HG03460 (cell line): Measurements from ENCODE around the gene NRXN3.

Experiments
- ATAC-seq: cut with Tn5 transposase; IDR thresholded peaks from one replicate; pipeline ENCODE4 v1.9.1; 2021; ENCODE audit not compliant: unreplicated experiment

Gene NRXN3

DNA sequence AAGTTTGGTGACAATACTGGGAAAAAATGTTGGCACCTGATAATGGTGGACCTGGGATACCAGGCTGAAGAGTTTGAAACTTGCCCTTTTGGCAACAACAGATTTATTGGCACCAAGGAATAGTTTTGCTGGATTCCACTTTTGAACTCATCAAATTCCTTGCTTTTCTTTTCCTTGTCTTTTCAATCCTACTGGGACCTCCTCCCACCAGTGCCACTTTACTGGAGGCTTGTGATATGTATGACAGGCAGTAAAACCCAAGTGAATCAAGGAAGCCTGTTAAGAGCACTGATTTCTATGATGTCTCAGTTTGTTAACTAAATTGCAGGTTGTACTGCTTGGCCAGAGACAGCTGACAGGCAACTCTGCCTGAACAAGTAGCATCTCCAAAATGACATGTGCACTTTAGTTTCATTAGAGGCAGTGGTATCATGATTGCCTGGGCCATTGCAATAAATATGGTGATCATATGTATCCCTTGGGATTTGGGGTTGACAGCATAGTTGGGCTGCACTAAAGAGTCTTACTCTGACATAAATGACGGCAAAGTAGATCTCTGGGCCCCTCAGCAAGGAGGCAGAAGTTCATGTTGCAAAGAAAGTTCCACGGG is 1475.7 kb downstream of the NRXN3 start:
- no peak for ATAC-seq

DNA sequence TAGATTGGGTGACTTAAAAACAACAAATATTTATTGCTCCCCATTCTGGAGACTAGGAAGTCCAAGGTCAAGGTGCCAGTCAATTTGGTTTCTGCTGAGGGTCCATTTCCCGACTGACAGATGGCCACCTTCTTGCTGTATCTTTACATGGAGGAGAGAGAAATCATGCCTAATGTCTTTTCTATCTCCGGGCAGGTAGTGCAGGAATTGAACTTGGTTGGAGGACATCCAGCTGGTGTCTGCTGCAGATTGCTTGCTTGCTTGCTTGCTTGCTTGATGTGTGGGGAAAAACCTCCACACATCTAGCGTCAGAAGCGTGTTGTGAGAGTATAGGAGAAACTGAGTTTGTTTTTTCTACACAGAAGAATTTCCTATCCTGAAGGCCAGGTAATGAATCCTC is 1479.7 kb downstream of the NRXN3 start:
- ATAC-seq = no peak

DNA sequence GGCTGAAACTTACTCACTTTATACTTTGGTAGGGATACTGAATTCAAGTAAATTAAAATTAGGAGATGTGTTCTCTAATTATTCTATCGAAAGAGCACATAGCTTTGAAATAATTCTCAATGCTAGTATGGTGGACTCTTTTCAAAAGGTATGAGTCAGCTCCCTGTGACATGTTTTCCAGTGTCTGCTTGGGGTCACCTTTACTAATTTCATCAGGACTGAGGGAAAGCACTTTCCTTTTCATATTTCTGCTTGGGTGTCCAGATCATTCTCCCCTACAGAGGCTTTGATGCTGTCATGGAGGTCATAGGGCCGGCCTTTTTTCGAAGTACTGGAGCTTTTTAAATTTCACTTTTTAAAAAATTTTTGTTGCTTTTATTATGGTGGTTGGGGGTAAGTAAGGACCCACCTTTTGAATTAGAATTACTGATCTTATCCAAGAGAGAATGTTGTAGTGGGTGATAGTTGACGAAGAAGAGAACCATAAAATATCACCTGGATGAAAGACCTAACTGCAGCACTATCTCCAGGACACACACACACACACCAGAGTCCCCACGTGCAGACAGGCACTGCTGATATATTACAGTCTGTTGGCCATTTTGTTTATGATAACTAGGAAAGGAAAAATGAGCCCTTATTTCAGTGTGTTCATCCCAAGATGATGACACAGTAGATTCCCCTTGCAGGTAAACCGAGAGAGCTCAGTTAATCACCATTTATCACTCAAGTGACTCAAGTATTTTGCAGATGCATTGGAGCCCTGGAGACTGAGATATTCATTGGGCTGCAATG is 1482.5 kb downstream of the NRXN3 start:
- ATAC-seq = no peak

DNA sequence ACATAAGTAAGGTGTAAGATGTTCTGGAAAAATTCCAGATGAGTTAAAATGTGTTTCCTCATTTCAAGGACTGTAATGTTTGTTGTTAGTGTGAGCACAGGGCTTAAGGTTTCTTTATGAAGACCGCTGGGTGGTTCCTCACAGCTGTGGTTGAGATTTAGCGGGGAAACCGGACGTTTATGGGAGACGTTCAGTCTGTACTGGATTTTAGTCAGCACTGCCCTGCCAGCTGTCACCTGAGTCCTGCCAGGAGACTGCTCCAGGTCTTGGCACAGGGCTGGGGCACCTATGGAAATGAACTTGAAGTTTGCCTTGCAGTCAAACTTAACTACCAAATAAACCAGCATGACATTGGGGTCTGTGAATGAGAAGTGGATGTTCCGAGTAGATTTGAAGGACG is 1485.9 kb downstream of the NRXN3 start:
- ATAC-seq = no peak

DNA sequence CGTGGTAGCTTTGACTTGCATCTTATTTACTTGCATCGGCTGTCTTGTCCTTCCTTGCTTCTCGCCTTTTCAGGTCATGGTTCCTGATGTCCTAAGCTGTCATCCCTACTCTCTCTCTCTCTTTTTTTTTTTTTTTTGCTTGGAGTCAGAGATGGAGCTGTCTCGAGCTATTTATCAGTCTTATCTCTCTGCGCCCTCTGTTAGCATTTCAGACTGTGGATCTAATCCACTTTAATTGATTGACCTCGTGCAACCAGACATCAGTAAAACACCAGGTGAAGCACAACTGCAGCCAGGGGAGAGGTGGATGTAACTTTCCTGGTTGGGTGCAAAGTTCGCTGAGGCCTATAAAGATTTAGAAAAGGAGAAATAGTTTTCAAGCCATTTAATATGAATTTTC is 1486.3 kb downstream of the NRXN3 start:
- ATAC-seq = no peak

DNA sequence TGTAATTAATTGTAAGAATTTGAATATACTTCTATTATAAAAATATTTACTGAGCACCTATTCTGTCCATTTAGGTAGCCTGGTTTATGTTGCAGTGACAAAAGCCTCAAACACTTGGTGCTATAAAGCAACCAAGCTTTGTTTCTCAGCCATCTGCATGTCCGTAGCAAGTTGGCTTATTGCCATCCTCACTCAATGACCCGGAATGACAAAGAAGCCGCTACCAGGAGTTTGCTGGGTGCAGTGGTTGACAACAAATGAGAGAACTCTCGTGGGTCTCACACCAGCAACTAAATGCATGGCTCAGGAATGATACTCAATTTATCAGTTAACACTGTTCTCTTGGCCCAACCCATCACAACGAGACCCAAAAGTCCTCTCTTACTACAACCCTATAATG is 1488.0 kb downstream of the NRXN3 start:
- ATAC-seq = no peak

DNA sequence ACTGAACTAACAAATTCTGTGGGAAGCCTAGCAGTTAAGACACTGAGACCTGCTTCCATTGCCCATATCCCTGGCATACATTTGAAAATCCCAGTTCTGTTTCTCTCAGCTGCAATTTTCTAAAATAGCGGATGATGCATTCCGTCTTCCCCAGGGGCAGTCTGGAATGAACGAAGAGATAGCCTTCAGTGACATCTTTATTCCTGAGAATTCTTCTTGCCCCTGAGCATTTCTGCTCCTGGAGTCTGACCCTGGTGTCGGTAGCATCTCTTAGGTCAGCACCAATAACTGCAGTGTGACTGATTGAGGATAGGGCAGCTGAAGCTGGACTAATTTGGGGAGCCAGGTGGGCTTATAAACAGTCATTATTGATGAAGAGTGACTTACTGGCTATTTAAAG is 1488.6 kb downstream of the NRXN3 start:
- ATAC-seq = no peak

DNA sequence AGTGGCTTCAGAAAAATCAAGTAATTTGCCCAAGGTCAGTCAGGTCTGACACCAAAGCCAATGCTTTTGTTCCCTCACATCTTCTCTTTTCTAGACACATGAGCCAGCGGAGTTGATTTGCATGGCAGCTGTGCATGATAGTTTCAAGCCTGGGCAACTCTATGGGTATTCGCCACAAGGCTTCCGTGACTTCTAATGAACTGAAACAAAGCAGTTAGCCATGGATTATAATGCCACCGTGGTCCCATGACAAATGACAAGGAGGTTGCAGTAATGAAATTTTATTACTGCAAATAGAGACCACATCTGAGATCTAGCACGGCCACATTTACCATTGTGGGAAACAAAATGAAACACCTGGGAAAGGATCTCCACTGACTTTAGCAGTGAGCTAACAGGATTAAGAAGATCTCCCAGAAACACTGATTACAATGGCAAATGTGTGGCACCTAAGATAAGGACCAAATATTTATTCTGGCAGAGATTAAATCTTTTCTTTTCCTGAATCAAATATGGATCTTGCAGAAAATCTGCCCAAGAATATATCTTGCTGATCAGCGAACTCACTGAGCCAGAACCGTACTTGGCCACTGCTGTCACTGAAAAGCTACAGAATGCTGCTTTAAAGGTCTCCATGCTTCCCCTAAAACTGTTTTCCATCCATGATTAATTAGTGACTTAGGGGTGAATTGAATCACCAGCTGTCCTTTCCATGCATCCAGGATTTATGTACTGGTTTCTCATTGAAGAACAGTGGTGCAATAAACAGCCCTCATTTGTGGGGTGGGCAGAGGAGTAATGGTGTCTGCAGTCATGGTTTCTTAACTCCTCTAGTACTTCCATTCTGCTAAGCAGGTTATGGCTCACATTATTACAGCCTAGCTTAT is 1490.1 kb downstream of the NRXN3 start:
- no peak for ATAC-seq

DNA sequence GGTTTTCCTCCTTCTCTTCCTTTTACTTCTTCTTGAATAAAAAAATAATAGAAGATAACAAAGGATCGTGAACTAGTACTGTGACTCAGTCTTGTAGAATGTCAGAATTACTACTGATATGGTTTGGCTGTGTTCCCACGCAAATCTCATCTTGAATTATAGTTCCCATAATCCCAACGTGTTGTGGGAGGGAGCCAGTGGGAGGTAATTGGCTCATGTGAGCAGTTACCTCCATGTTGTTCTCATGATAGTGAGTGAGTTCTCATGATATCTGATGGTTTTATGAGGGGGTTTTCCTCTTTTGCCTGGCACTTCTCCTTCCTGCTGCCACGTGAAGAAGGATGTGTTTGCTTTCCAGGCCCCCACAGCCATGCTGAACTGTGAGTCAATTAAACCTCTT is 1491.6 kb downstream of the NRXN3 start:
- ATAC-seq = no peak

DNA sequence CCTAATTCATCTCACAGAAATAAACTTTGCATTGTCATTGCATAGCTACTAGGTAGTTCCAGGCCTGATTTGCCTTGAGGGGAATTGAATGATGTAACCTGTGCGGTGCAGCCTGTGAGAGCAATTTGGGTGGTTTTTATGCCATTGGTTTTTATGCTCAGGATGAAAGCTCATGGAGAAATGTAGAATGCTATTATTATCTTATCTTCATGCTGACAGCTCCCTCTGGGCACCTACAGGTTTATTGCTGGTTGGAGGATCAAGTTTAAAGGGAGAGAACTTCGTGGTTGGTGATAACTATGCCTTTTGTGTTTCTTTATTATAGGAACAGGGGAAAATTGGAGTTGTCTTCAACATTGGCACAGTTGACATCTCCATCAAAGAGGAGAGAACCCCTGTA is 1493.3 kb downstream of the NRXN3 start:
- ATAC-seq = no peak

DNA sequence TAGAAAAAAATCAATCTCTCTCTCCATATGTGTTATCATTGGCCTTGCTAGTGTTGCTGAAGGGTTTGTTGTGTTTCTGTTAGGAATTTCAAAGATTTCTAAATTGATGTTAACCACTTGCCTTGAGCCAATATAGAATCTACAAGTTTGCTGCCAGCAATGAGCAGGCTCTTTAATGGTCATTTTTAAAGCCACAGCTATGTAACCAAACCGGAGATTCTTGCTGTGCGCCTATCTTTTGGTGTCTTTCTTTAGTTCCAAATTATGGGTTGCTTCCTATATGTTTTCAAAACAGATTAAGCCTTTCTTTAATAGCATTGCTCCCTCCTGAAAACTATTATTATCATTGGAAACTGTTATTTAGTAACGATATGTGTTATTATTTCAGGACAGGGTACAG is 1495.4 kb downstream of the NRXN3 start:
- no peak for ATAC-seq

DNA sequence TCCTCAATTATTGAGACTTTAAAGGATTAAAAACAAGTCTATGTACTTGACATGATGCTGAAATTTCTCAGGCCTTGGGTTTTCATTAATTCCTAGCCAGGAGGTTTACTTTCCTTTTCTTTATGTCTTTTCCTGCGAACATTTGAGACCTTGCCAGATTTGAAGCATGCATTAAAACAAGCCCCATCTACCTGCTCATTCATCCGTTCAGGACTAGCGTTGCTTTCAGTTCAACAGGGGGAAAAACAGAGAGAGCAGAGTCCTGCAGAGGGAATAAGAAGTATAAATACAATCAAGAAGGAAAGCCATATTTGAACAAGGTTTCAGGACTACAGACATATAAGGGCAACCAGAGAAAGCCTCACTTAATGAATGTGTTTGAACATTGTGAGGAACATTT is 1498.8 kb downstream of the NRXN3 start:
- ATAC-seq = no peak

DNA sequence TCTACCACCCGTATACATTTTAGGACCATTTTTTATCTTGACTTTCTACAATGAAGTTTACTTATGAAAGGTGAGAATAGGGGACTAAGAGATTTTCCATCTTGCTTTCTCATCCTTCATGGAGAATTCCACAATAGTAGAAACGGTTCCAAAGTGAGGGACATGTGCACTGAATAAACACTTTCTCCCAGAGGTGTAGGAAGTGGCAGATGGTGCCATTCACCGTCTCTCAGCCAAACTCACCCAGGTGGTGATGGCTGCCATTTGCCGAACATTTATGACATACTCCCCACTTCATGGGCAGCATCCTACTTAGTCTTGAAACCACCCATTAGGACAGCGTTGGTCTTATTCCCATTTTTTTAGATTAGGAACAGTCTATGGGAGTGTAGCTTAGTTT is 1500.6 kb downstream of the NRXN3 start:
- ATAC-seq = no peak

DNA sequence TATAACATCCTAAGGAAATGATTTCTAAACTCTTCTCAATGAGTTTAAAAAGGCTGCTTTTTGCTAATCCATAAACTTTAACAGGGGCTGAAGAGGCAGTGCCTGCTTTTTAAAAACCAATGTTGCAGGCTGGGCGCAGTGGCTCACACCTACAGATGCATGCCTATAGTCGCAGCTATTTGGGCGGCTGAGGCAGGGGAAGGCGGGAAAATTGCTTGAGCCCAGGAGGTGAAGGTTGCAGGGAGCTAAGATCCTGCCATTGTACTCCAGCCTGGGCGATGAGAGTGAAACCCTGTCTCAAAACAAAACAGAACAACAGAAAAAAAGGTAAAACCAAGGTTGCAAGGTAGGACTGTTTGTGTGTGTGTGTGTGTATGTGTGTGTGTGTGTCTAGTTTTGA is 1509.9 kb downstream of the NRXN3 start:
- no peak for ATAC-seq

DNA sequence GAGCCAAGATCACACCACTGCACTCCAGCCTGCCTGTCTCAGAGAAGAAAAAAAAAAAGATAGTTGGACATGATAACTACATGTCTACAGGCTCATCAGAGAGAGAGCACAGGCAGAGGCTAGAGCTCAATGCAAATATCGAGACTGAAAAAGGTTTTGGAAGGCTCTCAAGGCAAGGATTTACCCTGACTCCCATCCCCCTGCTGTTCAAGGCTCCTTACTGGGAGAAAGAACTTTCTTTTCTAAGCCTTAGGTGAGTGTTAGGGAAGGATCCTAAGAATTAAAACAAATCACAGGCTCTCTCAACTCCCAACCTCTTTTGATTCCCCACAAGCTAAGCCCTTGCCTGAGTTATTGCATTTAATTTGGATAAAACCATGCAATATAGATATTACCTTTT is 1516.0 kb downstream of the NRXN3 start:
- no peak for ATAC-seq

DNA sequence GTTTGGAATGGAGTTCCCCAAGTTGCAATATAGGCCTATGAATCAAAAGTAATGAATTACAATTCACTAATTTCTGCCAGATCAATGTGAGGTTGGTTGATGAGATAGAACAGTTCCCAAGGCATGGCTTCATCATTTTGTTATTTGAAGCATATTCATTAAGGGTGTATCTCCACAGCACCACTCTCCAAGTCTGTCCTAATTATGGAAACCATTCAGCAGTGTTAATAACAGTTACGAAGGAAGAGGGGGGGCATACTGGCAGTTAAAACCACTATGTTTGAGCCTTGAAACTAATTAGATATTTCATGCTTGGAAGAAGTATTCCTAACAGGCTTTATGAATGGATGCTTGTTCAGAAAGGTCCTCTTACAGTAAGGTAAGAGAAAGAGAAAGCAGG is 1520.8 kb downstream of the NRXN3 start:
- no peak for ATAC-seq

DNA sequence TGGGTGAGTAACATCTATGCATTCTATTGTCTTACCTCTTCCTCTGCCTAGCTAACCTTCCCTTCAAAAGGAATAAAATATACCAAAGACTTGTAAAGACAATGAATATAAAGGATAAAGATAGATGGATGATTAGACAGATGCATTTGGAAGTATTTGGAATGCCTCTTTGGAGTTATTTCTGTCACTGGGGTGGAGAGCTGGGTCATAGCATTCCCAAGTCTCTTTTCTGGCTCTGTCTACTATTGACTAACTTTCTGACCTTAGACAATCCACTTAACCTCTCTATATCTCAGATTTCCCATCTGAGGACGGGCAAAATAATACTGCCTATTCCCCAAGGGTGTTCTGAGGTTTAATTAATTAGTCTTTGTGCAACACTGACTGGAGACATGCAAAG is 1523.8 kb downstream of the NRXN3 start:
- no peak for ATAC-seq

DNA sequence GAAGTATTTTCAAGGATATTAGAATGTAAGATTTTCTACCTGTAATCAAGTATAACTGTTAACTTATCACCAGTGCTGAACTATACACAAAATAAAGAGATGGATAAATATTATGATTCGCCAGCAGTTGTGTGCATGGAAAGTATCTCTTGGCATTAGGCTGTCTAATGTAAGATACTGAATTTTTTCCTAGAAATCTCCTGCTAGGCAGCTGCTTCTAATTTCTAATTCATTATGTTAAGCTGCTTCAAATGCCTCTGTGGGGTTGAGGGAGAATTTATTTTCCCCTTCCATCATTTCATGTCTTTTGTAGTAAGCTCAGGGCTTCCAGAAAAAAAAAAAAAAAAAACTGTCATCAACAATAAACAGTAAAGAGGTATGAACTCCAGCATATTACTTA is 1525.1 kb downstream of the NRXN3 start:
- no peak for ATAC-seq

DNA sequence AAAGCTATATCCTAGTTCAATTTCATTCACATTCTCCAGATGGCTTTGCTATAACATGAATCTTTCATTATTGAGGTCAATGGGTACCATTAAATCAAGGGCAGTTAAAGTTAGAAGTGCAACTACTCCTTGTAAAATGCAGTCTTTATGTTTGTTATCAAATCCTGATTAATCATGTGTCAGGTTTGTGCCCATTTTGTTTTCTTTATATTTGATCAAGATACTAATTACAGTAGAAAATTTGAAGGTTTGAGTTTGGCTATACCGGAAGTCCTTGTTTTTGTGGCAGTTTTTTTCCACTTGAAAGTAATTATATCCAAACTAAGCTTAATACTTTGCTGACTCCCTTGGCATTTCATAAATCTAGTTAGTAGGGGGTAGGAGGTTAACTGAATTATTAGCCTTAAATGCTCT is 1528.1 kb downstream of the NRXN3 start:
- no peak for ATAC-seq

DNA sequence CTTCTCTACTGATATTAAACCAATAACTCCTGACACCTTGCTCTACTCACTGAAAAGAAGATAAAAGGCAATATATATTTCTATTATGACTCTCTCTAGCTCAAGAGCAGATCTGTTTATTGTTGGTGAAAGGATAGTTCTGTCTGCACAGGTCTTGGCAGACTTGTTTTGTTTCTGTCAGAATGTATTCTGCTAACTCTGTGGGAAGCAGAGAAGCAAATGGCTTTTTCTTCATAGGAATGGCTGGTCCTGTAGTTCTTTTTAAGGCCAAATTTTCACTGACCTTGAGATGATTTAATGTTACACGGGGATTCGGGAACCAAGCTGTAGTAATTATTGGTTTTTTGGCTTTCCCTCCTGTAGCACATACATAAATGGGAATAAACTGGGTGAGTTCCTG is 1529.0 kb downstream of the NRXN3 start:
- ATAC-seq = no peak

DNA sequence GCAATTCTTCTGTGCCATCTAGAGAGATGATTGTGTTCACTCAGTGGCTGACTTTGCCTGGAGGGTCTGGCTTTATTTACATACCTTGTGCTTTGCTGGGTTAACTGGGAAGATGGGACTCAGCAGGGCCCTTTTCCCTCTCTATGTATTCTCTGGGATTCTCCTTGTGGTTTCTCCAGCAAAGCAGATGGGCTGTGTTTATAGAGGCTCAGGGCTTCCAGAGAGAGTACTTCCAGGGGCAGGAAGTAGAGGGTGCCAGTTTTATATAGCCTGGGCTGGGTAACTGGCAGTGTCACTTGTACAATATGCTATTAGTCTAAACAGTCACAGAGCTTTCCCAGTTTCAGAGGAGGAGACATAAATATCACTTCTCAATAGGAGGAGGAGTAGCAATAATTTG is 1531.2 kb downstream of the NRXN3 start:
- no peak for ATAC-seq

DNA sequence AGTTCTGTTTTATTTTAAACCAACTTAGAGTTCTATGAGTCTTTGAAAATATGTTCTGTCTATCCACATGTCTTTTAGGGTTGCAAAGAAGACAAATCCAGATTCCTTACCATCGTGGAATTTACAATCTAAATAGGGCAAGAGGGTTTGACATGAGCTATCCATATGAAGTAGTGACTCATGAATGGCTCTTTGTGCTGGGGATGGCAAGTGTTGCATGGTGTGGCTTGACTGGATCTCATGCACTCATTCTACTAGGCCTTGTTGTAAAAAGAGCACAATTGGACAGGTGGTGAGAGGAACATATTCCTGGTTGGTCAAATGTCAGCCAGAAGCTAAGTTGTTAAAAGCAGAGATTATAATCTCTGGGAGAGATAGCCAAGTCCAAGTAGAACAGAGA is 1532.0 kb downstream of the NRXN3 start:
- no peak for ATAC-seq
